ENCODE measurements around the gene TTC9.

GRCh38 chr14:70704960-70705359, 63.2 kb downstream of the TTC9 start:
- no peak for TF ChIP-seq CTCF (IDR thresholded peaks at IDR 0.05)
- no peak for TF ChIP-seq POLR2A (IDR thresholded peaks at IDR 0.05)

Data from testis (tissue), 2 donors.